Mesodermal cell (in vitro differentiated cells): ENCODE data around the gene SP100.

Experiments used
- H3K27ac ChIP-seq: 2 replicates; pipeline ENCODE4 v1.7.0; 2013; ENCODE audit warnings: mild to moderate bottlenecking, low read depth, low read length, moderate library complexity; ENCODE audit not compliant: severe bottlenecking
- H3K36me3 ChIP-seq: 2 replicates; pipeline ENCODE4 v1.7.1; 2013; ENCODE audit warnings: mild to moderate bottlenecking, low read length, moderate library complexity; ENCODE audit not compliant: control insufficient read depth, insufficient read depth
- H3K4me1 ChIP-seq: one replicate; pipeline ENCODE4 v1.7.1; 2013; ENCODE audit warnings: mild to moderate bottlenecking, low read length; ENCODE audit not compliant: insufficient read depth, control insufficient read depth, poor library complexity, severe bottlenecking
- H3K4me3 ChIP-seq: 2 replicates; pipeline ENCODE4 v1.7.0; 2013; ENCODE audit warnings: low read length, control low read depth, mild to moderate bottlenecking; ENCODE audit not compliant: insufficient read depth, poor library complexity, severe bottlenecking; ENCODE audit errors: extremely low read depth
- H3K9me3 ChIP-seq: 2 replicates; pipeline ENCODE4 v1.7.1; 2013; ENCODE audit warnings: mild to moderate bottlenecking, low read length, moderate library complexity; ENCODE audit not compliant: control insufficient read depth
- whole genome bisulfite sequencing, 2 experiments: methylation state at CpG; one replicate each; pipeline ENCODE4 v1.1.5; 2013; ENCODE audit warnings: missing lambda C conversion rate in 2 of 2; ENCODE audit not compliant: insufficient coverage in 2 of 2; 5-methylcytosine and 5-hydroxymethylcytosine counted together

Gene SP100

DNA sequence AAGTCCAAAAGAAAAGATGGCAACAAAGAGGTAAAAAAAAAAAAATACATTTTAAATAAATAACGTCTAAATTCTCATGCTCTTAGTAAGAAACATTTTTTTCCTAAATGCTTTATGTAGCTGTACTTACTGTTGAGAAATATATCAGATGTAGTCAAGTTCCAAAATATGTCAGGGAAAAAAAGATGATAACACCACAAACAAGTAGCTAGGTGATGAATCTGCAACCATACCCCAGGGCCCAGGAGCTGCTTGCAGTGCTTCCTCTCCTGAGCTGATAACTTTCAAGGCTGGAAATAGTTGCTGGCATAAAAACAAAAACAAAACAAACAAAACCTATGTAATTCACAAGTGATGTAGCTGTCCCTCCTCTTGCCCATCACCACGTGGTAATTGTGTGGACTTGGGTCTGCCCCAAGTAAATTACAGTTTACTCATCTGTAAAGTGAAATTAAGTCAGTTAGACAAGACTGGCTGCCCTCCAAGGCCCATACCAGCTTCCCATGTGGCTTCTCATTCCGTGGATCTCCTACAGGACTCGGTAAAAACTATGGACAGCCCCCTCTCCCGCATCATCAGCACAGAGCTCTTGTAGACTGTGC is 82.6 kb downstream of the SP100 start:
- 83 to 85% methylated on average over 3 to 4 of the region's 5 CpGs for WGBS, 2 experiments
- Histone ChIP-seq H3K4me1 (no peaks in the 10 kb centered on the region), H3K36me3 (no peaks in the 10 kb centered on the region), H3K9me3 (no peaks in the 10 kb centered on the region), H3K27ac (no peak overlapping the region), H3K4me3 (no peak overlapping the region)

DNA sequence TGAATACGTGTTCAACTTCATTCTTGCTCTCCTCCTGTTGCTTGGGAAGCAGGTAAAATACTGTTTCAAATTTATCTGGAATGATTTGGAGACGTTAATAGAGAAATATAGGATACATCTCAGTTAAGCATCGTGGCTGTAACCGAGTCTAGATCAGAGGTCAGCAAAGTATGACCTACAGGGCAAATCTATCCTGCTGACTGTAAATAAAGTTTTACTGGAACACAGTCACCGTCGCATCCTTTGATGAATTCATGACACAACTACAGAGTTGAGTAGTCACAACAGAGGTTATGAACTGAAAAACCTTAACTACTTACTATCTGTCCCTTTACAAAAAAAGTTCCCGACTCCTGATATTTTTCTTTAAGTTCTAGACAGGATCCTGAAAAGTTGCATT is 86.6 kb downstream of the SP100 start:
- H3K36me3 ChIP-seq = no peaks in the 10 kb centered on the region
- no peak overlapping the region for H3K4me3 ChIP-seq
- WGBS, 2 experiments = 93 to 94% methylated on average over 3 to 5 of the region's 7 CpGs
- no peak overlapping the region for H3K27ac ChIP-seq
- H3K4me1 ChIP-seq = no peaks in the 10 kb centered on the region
- H3K9me3 ChIP-seq = no peaks in the 10 kb centered on the region

DNA sequence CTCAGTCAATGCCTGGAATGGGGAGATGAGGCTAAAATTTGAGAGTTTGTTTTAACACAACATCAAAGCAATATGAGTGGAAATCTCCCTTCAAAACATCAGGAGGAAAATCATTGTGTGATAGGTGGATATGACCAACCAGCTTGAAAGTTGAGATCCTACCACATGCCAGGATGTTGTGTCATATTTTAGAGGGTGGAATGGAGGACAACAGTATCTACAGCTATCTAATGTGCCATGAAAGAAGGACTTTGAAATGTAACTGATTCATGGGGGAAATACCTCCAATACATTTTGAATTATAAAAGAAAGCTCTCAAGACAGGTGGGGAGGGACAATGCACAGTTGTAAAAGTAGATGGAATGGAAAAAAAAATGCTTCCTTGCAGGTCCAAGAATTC is 87.8 kb downstream of the SP100 start:
- Histone ChIP-seq H3K4me1 (no peaks in the 10 kb centered on the region), H3K9me3 (no peaks in the 10 kb centered on the region), H3K4me3 (no peak overlapping the region), H3K27ac (no peak overlapping the region), H3K36me3 (no peaks in the 10 kb centered on the region)

DNA sequence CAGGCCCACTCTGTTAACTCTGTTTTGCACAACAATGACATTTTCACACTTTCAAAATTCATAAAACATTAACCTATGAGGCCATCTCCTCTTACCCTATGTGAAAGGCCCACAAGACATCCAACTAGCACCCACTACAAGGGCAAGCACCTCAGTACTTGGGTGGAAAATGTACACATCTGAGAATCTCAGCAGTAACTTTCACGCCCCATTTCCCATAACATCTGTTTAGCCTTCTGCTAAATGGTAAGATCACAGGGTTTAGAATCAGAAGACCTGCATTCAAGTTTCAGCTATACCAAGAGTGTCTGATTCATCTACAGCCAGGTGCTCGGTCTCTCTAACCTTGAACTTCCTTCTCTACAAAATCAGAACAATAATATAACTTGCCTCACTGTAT is 89.2 kb downstream of the SP100 start:
- Histone ChIP-seq H3K27ac (no peak overlapping the region), H3K4me1 (no peaks in the 10 kb centered on the region), H3K9me3 (no peaks in the 10 kb centered on the region), H3K4me3 (no peak overlapping the region), H3K36me3 (no peaks in the 10 kb centered on the region)
- 50% methylated on average over 1 of the region's 2 CpGs; no CpG with 5 or more reads in 1 of the 2 experiments for WGBS, 2 experiments

DNA sequence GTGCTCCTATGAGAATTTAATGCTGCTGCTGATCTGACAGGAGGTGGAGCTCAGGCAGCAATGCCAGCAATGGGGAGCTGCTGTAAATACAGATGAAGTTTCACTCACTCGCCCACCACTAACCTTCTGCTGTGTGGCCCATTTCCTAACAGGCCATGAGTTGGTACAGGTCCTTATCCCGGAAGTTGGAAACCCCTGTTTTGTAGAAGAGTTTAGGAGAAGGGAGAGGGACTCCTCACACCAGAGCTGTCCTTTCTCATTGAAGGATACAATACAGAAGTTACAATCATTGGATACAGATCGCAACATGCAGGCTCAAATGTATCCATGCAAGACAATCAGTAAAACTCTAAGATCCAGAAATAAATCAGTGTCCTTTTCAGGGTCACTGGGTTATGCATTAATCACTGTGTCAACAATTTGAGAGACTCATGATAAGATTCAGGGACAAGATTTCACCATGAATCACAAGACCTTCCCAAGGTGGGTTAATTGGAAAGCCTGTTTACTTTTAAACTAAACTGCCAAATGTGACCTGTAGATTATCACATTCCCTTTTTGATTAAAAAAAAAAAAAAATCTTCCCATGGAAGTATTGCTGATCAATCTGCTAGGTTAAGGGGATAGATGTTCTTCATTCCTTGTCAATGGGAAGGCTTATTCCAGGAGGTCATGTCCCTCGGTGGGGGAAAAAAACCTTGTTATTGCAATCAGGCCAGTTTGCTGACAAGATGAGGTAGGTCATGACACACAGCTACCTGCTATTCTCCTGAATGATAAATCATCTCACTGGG is 97.2 kb downstream of the SP100 start:
- no peak overlapping the region for H3K4me3 ChIP-seq
- WGBS, 2 experiments = 93 to 100% methylated on average over 2 of the region's 4 CpGs
- no peak overlapping the region for H3K27ac ChIP-seq
- no peaks in the 10 kb centered on the region for H3K4me1 ChIP-seq
- H3K36me3 ChIP-seq = no peaks in the 10 kb centered on the region
- H3K9me3 ChIP-seq = no peaks in the 10 kb centered on the region

DNA sequence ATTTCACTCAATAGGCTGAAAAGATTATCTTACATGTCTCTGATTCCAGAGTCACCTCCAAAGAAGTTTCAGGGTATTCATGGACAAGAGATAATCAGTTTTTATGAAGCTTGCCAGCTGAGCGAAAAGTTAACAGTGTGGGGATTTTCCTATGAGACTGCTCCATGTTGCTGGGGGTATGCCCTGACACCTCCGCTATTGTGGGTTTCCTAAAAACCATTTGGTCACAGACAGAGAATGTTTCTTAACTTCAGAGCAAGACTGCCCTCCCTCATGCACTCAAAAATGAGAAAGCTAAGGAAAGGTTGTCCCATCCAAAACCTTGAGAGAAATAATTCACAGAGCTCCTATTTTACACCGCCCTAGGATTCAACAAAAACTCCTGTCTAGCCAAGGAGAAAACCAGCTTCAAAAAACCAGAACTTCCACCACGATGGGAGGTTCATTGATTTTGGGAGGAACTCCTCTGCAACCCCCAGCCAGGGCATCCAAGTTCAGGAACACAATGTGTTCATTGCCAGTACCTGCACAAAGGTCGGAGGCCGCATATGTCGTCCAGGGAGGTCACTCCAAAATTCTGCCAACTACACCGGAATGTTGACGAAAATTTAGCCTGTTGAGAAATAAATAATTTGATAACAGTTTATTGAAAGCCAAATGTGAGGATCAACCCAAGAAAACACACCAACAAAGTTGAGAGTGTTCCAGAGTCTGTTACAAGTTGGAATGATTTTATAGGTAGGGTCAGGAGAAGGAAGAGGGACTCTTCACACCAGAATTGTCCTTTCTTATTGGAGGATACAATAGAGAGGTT is 104.3 kb downstream of the SP100 start:
- 76 to 78% methylated on average over 5 to 8 of the region's 9 CpGs for WGBS, 2 experiments

DNA sequence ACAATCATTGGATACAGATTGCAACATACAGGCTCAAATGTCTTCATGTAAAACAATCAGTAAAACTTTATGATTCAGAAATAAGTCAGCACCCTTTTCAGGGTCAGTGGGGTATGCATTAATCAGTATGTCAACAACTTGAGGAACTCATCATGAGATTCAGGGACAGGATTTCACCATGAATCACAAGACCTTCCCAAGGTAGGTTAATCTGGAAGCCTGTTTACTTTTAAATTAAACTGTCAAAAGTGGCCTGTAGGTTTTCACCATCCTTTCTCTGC is 104.8 kb downstream of the SP100 start:
- Histone ChIP-seq H3K27ac (no peak overlapping the region), H3K4me1 (no peaks in the 10 kb centered on the region), H3K4me3 (no peak overlapping the region), H3K36me3 (no peaks in the 10 kb centered on the region), H3K9me3 (peaks cover 11% of the 10 kb centered on the region)

More for the DNA sequence above, 104.3 kb downstream of the SP100 start:
- Histone ChIP-seq H3K9me3 (peaks cover 6% of the 10 kb centered on the region), H3K27ac (no peak overlapping the region), H3K4me1 (no peaks in the 10 kb centered on the region), H3K36me3 (no peaks in the 10 kb centered on the region), H3K4me3 (no peak overlapping the region)

DNA sequence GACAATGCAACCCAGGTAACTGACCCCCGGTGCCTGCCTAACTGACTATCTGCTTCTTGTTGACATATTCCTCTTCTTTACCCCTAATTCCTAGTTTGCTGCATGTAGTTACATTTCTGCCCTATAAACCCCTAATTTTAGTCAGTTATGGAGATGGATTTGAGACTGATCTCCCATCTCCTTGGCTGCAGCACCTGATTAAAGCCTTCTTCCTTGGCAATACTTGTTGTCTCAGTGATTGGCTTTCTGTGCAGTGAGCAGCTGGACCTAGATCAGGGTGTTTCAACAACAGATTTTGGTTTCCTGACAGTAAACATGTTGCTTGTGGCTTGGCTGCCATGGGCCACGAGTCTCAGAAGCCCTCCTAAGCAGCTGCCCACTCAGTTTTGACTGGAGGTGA is 105.4 kb downstream of the SP100 start:
- Histone ChIP-seq H3K4me1 (no peaks in the 10 kb centered on the region), H3K27ac (no peak overlapping the region), H3K4me3 (no peak overlapping the region), H3K36me3 (no peaks in the 10 kb centered on the region), H3K9me3 (peaks cover 11% of the 10 kb centered on the region)
- 71 to 100% methylated on average over 1 to 2 of the region's 2 CpGs for WGBS, 2 experiments

DNA sequence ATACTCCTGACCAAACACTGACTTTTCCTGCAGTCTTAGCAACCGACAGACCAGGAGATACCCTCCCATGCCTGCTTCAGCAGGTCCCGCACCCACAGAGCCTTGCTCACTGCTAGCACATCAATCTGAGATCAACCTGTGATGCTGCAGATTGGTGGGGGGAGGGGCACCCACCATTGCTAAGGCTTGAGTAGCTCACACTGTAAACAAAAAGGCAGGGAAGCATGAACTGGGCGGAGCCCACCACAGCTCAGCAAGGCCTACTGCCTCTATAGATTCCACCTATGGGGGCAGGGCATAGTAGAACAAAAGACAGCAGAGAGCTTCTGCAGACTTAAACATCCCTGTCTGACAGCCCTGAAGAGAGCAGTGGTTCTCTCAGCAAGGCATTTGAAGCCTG is 109.7 kb downstream of the SP100 start:
- no peak overlapping the region for H3K4me3 ChIP-seq
- H3K27ac ChIP-seq = no peak overlapping the region
- no peaks in the 10 kb centered on the region for H3K36me3 ChIP-seq
- H3K9me3 ChIP-seq = peaks cover 11% of the 10 kb centered on the region
- WGBS, 2 experiments = 100% methylated on average over 1 to 2 of the region's 3 CpGs
- no peaks in the 10 kb centered on the region for H3K4me1 ChIP-seq

DNA sequence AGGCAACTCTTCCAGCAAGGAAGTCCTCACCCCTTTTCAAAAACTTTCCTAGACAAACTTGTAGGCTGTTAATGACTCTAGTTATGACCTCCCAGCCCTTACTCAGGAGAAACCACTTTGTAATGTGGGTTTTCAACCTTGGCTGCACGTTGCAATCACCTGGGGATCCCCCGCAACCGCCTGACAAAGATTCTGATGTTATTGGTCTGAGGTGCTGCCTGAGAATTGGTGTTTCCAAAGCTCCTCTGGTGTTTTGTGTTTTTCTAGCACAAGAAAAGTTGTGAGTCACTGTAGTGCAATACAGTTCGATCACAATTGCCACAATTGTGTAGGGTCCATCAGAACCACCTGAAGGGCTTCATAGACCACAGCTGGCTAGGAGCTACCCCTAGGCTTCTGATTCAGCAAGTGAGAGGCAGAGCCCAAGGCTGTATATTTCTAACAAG is 121.6 kb downstream of the SP100 start:
- H3K27ac ChIP-seq = no peak overlapping the region
- no peak overlapping the region for H3K4me3 ChIP-seq
- H3K9me3 ChIP-seq = no peaks in the 10 kb centered on the region
- 75 to 81% methylated on average over 1 to 4 of the region's 4 CpGs for WGBS, 2 experiments
- H3K36me3 ChIP-seq = no peaks in the 10 kb centered on the region
- peaks cover under 1% of the 10 kb centered on the region for H3K4me1 ChIP-seq

DNA sequence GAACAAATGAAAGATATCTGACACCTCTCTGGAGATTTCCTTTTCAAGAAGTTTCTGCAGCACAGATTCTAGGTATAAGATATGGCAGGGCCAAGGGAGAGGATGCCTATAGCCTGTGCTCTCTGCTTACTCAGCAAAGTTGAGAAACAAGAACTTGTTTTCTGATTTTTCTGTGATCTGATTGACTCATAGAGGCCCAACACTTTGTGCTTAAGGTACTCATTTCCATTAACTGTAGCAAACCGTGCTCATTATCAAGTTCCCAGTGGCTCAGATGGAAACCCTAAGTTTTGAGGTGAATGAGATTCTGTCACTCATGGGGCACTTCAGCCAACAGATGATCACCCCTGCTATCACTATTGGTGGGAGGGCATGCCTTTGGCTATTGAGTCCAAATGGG is 124.3 kb downstream of the SP100 start:
- Histone ChIP-seq H3K27ac (no peak overlapping the region), H3K4me3 (no peak overlapping the region), H3K36me3 (no peaks in the 10 kb centered on the region), H3K4me1 (peaks cover 2% of the 10 kb centered on the region), H3K9me3 (no peaks in the 10 kb centered on the region)
- WGBS, 2 experiments = 63% methylated on average over 1 of the region's 1 CpG; no CpG with 5 or more reads in 1 of the 2 experiments
